CD4-positive, alpha-beta T cell treated with Interleukin-15 for 4 hours (primary cell): ENCODE measurements around the gene LMAN2.
"Not testable (repeated sequence)": the region's sequence is repeated elsewhere in the genome, so short reads cannot be mapped to it uniquely, and the experiment has no call there.

Source experiments
- DNase-seq: peaks from one replicate; pipeline ENCODE4 v3.0.0-alpha.2; 2020; ENCODE audit warnings: low spot score

LMAN2 gene

DNA sequence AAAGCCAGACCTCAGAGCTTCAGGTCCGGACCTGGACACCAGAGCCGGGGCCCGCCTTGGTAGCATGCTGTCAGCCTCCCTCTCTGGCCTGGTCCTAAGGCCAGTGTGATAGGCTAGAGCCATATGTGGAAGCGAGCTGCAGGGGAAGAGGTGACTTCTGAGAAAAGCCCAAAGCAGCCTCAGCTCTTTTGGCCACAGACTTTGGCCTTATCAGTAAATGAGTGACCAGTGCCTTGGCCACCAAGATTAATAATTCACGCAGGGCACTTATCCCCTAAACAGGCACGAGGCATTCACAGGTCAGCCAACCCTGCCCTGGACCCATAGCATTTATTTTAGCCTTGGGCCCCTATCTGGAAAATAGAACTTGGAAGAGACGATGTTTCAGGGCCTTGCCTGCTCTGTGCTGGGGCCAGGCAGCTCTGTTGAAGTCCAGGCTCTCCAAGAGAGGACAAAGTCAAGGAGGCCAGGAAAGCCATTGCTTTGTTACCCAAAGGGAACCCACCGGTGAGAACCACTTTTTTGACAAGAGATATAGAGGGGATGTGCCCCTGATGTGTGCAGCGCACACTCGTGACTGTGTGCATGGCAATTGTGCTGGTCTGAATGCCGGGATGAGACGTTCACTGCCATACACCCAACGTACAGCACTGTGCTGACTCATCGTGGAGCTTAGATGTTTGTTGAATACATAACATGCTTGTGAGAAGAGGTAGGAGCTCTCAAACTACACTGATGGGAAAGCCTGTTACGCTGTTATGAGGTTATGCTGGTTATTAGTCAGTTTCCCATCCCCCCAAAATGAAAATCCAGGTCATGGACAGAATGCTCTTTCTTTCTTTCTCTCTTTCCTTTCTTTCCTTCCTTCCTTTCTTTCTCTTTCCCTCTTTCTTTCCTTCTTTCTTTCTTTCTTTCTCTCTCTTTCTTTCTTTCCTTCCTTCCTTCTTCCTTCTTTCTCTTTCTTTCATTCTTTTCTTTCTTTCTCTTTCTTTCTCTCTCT is 27.7 kb upstream of the LMAN2 start:
- peak; percentile 46 for DNase-seq

DNA sequence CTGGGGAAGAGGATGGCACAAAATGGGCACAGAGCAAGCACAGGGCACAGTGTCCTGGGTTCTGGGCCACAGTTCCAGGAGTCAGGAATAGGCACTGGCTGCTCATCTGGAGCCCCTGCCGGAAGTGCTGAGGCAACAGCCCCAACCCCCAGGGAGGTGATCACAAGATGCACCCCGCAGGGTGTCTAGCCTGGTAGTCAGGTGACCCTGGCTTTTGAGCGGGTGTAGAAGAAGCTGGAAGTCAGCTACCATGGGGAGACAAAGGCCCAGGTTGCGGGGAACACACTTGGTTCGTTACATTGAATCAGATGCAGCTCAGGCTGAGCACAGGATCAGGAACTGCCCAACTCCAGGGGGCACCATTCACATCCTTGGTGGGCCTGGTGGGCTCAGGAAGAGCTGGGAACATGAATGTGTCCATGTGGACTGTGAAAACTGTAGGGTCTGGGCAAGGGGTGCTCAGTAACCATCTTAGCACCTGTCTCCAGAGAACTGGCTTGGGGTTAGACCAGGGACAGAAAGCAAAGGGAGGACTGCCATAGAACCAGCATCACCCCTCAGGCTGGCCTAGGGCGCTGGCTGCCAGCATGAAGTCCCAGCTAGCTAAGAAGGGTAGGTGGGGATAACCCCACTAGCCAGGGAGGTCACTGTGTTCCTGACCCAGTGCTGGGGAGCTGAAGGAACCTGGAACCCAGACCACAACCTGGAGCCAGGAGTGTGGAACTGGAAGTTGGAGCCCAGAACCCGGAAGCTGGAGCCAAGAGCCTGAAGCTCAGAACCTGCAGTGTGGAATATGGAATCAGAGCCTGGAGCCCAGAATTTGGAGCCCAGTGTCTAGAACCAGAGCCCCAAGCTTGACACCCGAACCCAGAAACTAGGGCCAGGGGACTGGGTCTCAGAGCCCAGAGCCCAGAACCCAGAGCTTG is 26.6 kb upstream of the LMAN2 start:
- DNase-seq: no peak

- DNase-seq: no peak
Measured at GRCh38 chr5:177376107-177376506, 24.6 kb upstream of the LMAN2 start.

GRCh38 chr5:177375516-177375915 is 24.0 kb upstream of the LMAN2 start:
- DNase-seq: not testable (repeated sequence)

GRCh38 chr5:177374211-177374610 is 22.7 kb upstream of the LMAN2 start:
- no peak for DNase-seq

- DNase-seq: no peak
Measured at GRCh38 chr5:177373806-177374205, 22.3 kb upstream of the LMAN2 start.

DNA sequence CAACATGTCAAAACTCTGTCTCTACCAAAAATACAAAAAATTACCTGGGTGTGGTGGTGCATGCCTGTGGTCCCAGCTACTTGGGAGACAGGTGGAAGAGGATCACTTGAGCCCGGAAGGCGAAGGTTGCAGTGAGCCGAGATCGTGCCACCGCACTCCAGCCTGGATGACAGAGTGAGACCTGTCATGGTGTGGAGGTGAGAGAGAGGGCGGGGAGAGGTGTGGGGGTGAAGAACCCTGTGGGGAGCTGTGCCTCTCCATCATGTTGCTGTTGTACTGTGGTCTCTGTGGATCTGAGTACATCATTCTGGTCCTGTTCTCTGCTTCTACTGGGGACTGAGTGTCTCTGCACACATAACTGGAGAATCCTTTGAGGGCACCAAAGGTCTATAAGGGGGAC is 21.4 kb upstream of the LMAN2 start:
- DNase-seq: peak; percentile 37

GRCh38 chr5:177372034-177372896 is 20.8 kb upstream of the LMAN2 start:
- peak; percentile 63 for DNase-seq

DNA sequence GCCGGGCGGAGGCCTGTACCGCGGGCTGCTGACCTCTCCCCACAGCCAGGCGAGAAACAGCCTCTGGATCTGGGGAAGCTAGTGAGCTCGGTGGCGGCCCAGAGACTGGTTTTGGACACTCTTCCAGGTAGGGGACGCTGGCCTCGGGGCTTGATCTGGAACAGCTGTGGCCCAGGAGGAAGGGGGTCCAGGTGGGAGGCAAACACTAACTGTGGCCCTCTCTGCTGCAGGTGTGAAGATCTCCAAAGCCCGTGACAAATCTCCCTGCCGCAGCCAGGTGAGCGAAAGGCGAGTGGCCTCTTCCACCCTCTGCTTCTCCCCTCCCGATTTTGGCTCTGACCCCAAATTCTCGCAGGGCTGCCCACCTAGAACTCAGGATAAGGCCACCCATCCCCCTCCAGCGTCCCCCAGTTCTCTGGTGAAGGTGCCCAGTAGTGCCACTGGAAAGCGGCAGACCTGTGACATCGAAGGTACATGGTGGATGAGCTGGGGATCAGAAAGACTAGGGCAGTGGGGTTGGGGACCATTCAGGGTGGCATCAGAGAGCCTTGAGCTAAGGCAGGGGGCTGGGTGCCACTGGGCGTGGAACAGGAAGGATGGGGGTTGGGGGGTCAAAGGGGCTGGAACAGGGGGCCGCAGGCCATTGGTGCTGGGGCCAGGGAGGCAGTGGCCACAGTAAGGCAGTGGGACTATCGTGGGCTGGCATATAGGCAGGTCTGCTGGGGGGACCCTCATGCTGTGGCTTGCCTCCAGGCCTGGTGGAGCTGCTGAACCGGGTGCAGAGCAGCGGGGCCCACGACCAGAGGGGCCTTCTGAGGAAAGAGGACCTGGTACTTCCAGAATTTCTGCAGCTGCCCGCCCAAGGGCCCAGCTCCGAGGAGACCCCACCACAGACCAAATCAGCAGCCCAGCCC is 19.9 kb upstream of the LMAN2 start:
- DNase-seq: no peak

- DNase-seq: peak; percentile 68
Measured at GRCh38 chr5:177370488-177371119, 19.1 kb upstream of the LMAN2 start.

DNA sequence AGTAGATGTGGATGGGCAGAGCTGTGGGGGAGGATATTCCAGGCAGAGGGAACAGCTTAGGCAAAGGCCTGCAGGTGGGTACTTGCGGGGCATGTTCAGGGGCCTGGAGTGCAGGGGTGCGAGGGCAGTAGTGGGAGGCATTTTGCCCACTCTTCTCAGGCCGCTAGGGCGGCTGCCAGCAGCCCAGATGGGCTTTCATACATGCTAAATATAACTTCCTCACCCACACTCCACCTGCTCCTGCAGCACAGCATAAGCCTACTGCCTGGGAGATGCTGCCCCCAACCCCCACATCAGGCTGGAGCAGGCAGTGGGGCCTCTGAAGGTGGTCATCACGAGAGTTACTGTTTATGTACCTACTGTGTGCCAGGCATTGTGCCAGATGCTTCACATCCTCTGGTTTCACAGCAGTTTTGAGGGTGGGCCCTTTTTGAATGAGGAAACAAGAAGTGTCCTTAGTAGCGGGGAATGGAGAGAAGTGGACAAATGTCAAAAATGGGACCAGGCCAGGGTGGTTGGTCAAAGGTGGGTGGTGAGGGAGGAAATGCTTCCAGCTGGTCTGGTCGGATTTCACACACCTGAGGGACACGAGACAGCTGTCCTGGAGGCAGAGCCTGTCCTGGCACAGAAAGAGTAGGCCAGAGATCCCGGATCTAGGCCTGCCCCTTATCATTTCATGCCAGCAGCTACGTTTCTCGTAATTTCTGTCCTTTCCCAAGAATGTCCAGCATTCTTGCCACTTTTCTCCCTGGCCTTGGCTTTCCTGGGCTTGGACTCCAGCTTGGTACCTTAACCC is 18.4 kb upstream of the LMAN2 start:
- DNase-seq: no peak

GRCh38 chr5:177368869-177369644 is 17.6 kb upstream of the LMAN2 start:
- DNase-seq: no peak

GRCh38 chr5:177367981-177368868 is 16.8 kb upstream of the LMAN2 start:
- DNase-seq: no peak

DNA sequence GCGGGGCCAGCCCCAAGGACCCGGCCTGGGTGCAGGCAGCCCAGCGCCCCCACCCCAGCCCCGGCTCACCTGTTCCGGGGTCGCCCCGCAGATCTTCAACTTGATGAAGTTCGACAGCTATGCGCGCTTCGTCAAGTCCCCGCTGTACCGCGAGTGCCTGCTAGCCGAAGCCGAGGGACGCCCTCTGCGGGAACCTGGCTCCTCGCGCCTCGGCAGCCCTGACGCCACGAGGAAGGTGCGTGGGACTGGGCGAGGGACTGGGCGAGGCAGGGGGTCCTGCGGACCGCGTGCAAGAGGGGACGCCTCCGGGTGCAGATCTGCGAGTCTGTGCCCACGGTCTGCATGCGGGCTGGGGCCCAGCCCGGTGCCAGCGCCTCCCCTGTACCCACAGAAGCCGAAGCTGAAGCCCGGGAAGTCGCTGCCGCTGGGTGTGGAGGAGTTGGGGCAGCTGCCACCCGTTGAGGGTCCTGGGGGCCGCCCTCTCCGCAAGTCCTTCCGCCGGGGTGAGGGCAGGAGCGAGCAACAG is 15.9 kb upstream of the LMAN2 start:
- no peak for DNase-seq

GRCh38 chr5:177366528-177367322 is 15.3 kb upstream of the LMAN2 start:
- no peak for DNase-seq

DNA sequence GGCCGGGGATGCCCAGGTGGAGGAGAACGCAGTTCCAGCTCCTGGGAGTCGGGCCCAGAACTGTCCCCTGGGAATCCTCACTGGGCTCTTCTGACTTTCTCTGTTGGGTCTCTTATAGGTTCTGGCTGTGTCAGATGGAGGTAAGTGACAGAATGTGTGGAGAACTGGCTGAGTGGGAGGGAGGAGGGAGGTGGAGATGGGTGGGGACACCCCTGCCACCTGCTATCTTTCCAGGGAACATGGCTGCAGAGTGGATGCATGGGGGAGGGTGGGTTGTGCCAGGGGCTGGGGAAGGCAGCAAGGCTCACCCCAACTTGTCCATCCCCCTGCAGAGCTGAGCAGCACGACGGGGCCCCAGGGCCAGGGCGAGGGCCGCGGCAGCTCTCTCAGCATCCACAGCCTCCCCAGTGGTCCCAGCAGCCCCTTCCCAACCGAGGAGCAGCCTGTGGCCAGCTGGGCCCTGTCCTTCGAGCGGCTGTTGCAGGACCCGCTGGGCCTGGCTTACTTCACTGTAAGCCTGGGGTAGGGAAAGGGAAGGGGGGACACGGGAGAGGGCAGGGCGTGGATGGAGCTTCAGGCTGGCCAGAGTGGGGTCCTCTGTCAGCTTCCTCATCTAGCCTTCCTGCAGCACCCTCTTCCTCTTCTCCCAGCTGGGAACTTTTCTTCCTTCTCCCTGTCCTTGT is 14.5 kb upstream of the LMAN2 start:
- no peak for DNase-seq
